Psoas muscle (tissue), 8 donors: ENCODE data around the gene LRRC32. TPM values are rescaled to one million over a fixed set of nuclear protein-coding genes. Genes with fewer than 3 reads are reported as not detected.

Source experiments
- ATAC-seq, 4 donors: fragments of 200-7000 bp; cut with Tn5 transposase; one replicate each; pipeline ENCODE4 v1.9.1; 2020; ENCODE audit warnings: moderate library complexity in 3 of 4, mild to moderate bottlenecking in 2 of 4
- DNase-seq, 2 donors: peaks; one replicate each; pipeline ENCODE4 v3.0.0-alpha.2; 2020
- H3K27ac ChIP-seq: fragments of 200-600 bp; one replicate; pipeline ENCODE4 v1.8.0; 2022
- H3K27me3 ChIP-seq, 3 donors: fragments of 200-600 bp in 1 of 3; one replicate each; pipeline versions ENCODE4 v1.6.1 to v1.8.0; 2013 to 2022; ENCODE audit warnings: low read length in 2 of 3, mild to moderate bottlenecking in 2 of 3, moderate library complexity in 1 of 3; ENCODE audit not compliant: insufficient read depth in 3 of 3
- H3K36me3 ChIP-seq, 2 donors: fragments of 200-600 bp in 1 of 2; one replicate each; pipeline versions ENCODE4 v1.6.1 to v1.8.0; 2013 to 2022; ENCODE audit warnings: low read depth in 1 of 2, mild to moderate bottlenecking in 1 of 2, moderate library complexity in 1 of 2; ENCODE audit not compliant: insufficient read depth in 1 of 2
- H3K4me1 ChIP-seq: fragments of 200-600 bp; one replicate; pipeline ENCODE4 v1.8.0; 2022
- H3K4me3 ChIP-seq: fragments of 200-600 bp; one replicate; pipeline ENCODE4 v1.8.0; 2022; ENCODE audit warnings: mild to moderate bottlenecking
- H3K9me3 ChIP-seq: fragments of 200-600 bp; one replicate; pipeline ENCODE4 v1.8.0; 2022
- WGBS, 3 donors: extraction: QIAGEN DNeasy Blood & Tissue Kit; methylation state at CpG; one replicate each; pipeline versions ENCODE4 v1.1.6 to v1.1.7; 2013; 5-methylcytosine and 5-hydroxymethylcytosine counted together
- intact Hi-C, 2 donors: fragments of 100-400 bp; cut with DNase I; formaldehyde crosslinking; loops; one replicate each; pipeline versions ENCODE4 v1.11.0 to v1.14.2; 2022
- polyA plus RNA-seq, 3 donors: library from polyadenylated mRNA; stranded (reverse); fragments of 200-250 nt; gene quantifications; one replicate each; pipeline ENCODE4 v1.2.3, GENCODE V29; 2013
- total RNA-seq, 4 donors: library from RNA; stranded (reverse); fragmentation: NEBNext Ultra II Directional in 2 of 4; extraction: Animal tissue kit (Norgen Biotek cat#: 25700) in 2 of 4; gene quantifications; one replicate each; pipeline versions ENCODE4 v1.2.1 to v1.2.4, GENCODE V29; 2021 to 2023
- TF ChIP-seq, protein P1 (sequence below): fragments of 200-600 bp; IDR thresholded peaks from one replicate; pipeline ENCODE4 v1.8.0; 2022; ENCODE audit warnings: antibody characterized with exemption
- donor health status: healthy with polysubstance abuse.
- donor health status: DM: no; HTN: no; CAD: no; lungs with moderate emphysema.
- donor health status: Bipolar disorder and iron deficiency.
- donor health status: healthy.
- donor health status: DM: yes; HTN: yes; CAD: no.
- donor health status: DM: no; HTN: no; CAD: no.
- donor health status: DM: no; HTN: no; CAD: no.
- donor health status: DM: yes; HTN: yes; CAD: no.

LRRC32 gene
- total and polyA plus RNA-seq, 7 donors: 14.7 to 32.9 (median 16.7) TPM

GRCh38 chr11:76662656-76663485 lies 7.7 kb downstream of the LRRC32 start:
- TF ChIP-seq, protein P1, sequence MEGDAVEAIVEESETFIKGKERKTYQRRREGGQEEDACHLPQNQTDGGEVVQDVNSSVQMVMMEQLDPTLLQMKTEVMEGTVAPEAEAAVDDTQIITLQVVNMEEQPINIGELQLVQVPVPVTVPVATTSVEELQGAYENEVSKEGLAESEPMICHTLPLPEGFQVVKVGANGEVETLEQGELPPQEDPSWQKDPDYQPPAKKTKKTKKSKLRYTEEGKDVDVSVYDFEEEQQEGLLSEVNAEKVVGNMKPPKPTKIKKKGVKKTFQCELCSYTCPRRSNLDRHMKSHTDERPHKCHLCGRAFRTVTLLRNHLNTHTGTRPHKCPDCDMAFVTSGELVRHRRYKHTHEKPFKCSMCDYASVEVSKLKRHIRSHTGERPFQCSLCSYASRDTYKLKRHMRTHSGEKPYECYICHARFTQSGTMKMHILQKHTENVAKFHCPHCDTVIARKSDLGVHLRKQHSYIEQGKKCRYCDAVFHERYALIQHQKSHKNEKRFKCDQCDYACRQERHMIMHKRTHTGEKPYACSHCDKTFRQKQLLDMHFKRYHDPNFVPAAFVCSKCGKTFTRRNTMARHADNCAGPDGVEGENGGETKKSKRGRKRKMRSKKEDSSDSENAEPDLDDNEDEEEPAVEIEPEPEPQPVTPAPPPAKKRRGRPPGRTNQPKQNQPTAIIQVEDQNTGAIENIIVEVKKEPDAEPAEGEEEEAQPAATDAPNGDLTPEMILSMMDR: no peak
- no peak for DNase-seq
- Histone ChIP-seq H3K4me1 (no peaks in the 10 kb centered on the region), H3K4me3 (no peak overlapping the region), H3K27ac (no peak overlapping the region), H3K9me3 (no peaks in the 10 kb centered on the region), H3K36me3 (peaks cover 0 to 29% of the 10 kb centered on the region in 2 donors), H3K27me3 (peaks cover 0 to 4% (median 0%) of the 10 kb centered on the region in 3 donors)
- intact Hi-C loops: no loop called here
- 78 to 82% (median 79%) methylated on average over 13 of the region's 13 CpGs for WGBS, 3 donors
- ATAC-seq: no peak

GRCh38 chr11:76661834-76662434 lies 8.6 kb downstream of the LRRC32 start:
- no peak overlapping the region for H3K4me3 ChIP-seq
- H3K27ac ChIP-seq: no peak overlapping the region
- TF ChIP-seq, protein P1: no peak
- H3K4me1 ChIP-seq: no peaks in the 10 kb centered on the region
- H3K27me3 ChIP-seq: peaks cover 0 to 4% (median 0%) of the 10 kb centered on the region in 3 donors
- intact Hi-C loops: no loop called here
- peaks cover 0 to 29% of the 10 kb centered on the region in 2 donors for H3K36me3 ChIP-seq
- DNase-seq (no peak), ATAC-seq (no peak)
- WGBS, 3 donors: 81 to 84% (median 84%) methylated on average over 6 of the region's 6 CpGs
- H3K9me3 ChIP-seq: no peaks in the 10 kb centered on the region

DNA sequence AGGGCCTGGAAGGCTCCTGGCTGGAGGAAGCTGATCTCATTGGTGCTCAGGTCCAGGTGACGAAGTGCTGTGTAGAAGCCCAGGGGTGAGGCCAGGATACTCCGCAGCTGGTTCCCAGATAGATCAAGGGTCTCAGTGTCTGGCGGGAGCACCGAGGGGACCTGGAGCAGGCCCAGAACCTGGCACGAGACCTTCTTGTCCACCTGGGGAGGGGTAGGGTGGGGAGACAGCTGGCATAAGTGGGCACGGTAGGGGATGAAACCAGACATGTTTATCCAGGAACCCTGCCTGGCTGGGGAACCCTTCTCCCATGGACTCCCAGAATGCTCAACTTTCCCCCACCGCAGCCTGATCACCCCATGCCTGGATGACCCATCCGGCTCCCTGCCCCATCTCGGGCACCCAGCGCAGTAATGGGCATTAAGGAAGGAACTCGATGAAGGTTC lies 9.2 kb downstream of the LRRC32 start:
- Histone ChIP-seq H3K27ac (no peak overlapping the region), H3K27me3 (peaks cover 0 to 4% (median 0%) of the 10 kb centered on the region in 3 donors), H3K4me3 (no peak overlapping the region), H3K36me3 (peaks cover 0 to 29% of the 10 kb centered on the region in 2 donors), H3K4me1 (no peaks in the 10 kb centered on the region), H3K9me3 (no peaks in the 10 kb centered on the region)
- intact Hi-C loops: no loop called here
- DNase-seq (no peak), ATAC-seq (no peak)
- WGBS, 3 donors: 81 to 89% (median 86%) methylated on average over 11 of the region's 11 CpGs
- TF ChIP-seq, protein P1: no peak

- Histone ChIP-seq H3K36me3 (peaks cover 0 to 29% of the 10 kb centered on the region in 2 donors), H3K4me3 (no peak overlapping the region), H3K27ac (no peak overlapping the region), H3K27me3 (peaks cover 0 to 4% (median 0%) of the 10 kb centered on the region in 3 donors), H3K9me3 (no peaks in the 10 kb centered on the region), H3K4me1 (no peaks in the 10 kb centered on the region)
- intact Hi-C loops: no loop called here
- ATAC-seq: no peak
- DNase-seq: no peak
- WGBS, 3 donors: 88 to 91% (median 90%) methylated on average over 31 to 34 of the region's 34 CpGs
- TF ChIP-seq, protein P1: no peak
Observed at GRCh38 chr11:76660533-76661305, 9.8 kb downstream of the LRRC32 start.
